AG04450 (cell line): Measurements from ENCODE around the gene BCKDHA. TPM values are rescaled to one million over a fixed set of nuclear protein-coding genes. Genes with fewer than 3 reads are reported as not detected.

Experiments used
- CTCF ChIA-PET: fragments of 300-600, 350-600 bp; formaldehyde crosslinking; extraction: SDS; loops from one replicate; lab custom pipeline; 2022; ENCODE audit warnings: antibody characterized with exemption, inconsistent platforms; lab: Charles Lee
- POLR2A ChIA-PET: fragments of 350-600 bp; formaldehyde crosslinking; extraction: SDS; loops from one replicate; lab custom pipeline; 2021; ENCODE audit warnings: antibody characterized with exemption, inconsistent platforms; lab: Yijun Ruan, JAX
- DNase-seq: peaks from one replicate; pipeline ENCODE4 v3.0.0-alpha.2; 2011; ENCODE audit warnings: low read depth, low spot score
- H3K27ac ChIP-seq: one replicate; pipeline ENCODE4 v1.5.1; 2012; ENCODE audit warnings: low read depth, low read length, control low read depth
- H3K27me3 ChIP-seq: one replicate; pipeline ENCODE4 v1.6.0; 2012; ENCODE audit warnings: low read length; ENCODE audit not compliant: control insufficient read depth, insufficient read depth
- H3K4me3 ChIP-seq: 2 replicates; pipeline ENCODE4 v1.5.1; 2011; ENCODE audit warnings: mild to moderate bottlenecking, low read depth, low read length, control low read depth
- H3K9me3 ChIP-seq: 2 replicates; pipeline ENCODE4 v1.5.1; 2012; ENCODE audit warnings: low read length; ENCODE audit not compliant: control insufficient read depth, insufficient read depth
- CTCF ChIP-seq: IDR thresholded peaks from 2 replicates; pipeline ENCODE4 v1.5.1; 2011; ENCODE audit warnings: low read depth, low read length, control low read depth, inconsistent platforms
- polyA plus RNA-seq: library from polyadenylated mRNA; depleted of rRNA; stranded (reverse); fragments of >200 nt; gene quantifications from 2 replicates; pipeline ENCODE4 v1.2.3, GENCODE V29; 2011

BCKDHA gene
- polyA plus RNA-seq, 1 experiment, result 15.3 TPM

GRCh38 chr19:41441321-41441945 is 43.8 kb downstream of the BCKDHA start:
- H3K9me3 ChIP-seq, result no peaks in the 10 kb centered on the region; the same call in 1 of the 2 replicates
- H3K27ac ChIP-seq, result no peak overlapping the region
- H3K4me3 ChIP-seq, result no peak overlapping the region
- CTCF ChIA-PET, result interaction anchor here (0.5 kb wide), 1 partner anchor 9 kb away, joined by 4 read pairs; no protein-coding TSS in a partner anchor
- no peak for DNase-seq
- TF ChIP-seq CTCF, result no peak
- POLR2A ChIA-PET, result no interaction called here
- H3K27me3 ChIP-seq, result peaks cover 4% of the 10 kb centered on the region

GRCh38 chr19:41442473-41443355 is 45.1 kb downstream of the BCKDHA start, which contains the start of gene ERICH4:
ERICH4 (plus strand) TSS chr19:41443156; CDS start chr19:41443170, 14 bp downstream.
- no peak within 1 kb of the TSS for H3K27ac ChIP-seq
- no peak for TF ChIP-seq CTCF
- H3K27me3 ChIP-seq, result peaks cover 8% of the 10 kb centered on the region
- ChIA-PET CTCF (no interaction called here), POLR2A (no interaction called here)
- H3K9me3 ChIP-seq, result no peaks in the 10 kb centered on the region; the same call in 1 of the 2 replicates
- H3K4me3 ChIP-seq, result no peak within 1 kb of the TSS
- DNase-seq, result no peak

GRCh38 chr19:41443813-41444455 is 46.3 kb downstream of the BCKDHA start:
- peaks cover 12% of the 10 kb centered on the region for H3K27me3 ChIP-seq
- CTCF ChIA-PET, result interaction anchor here (0.6 kb wide), 1 partner anchor 352 kb away, joined by 3 read pairs; no protein-coding TSS in a partner anchor
- no peak overlapping the region for H3K27ac ChIP-seq
- no peaks in the 10 kb centered on the region for H3K9me3 ChIP-seq
- POLR2A ChIA-PET, result no interaction called here
- TF ChIP-seq CTCF, result no peak
- no peak for DNase-seq
- H3K4me3 ChIP-seq, result no peak overlapping the region

GRCh38 chr19:41445575-41445974 is 48.0 kb downstream of the BCKDHA start:
- TF ChIP-seq CTCF, result no peak
- CTCF ChIA-PET, result interaction anchor here (6.2 kb wide), 1 partner anchor 125 kb away, joined by 75 read pairs; no protein-coding TSS in a partner anchor
- Histone ChIP-seq H3K4me3 (no peak overlapping the region), H3K27me3 (peaks cover 12% of the 10 kb centered on the region), H3K9me3 (no peaks in the 10 kb centered on the region), H3K27ac (no peak overlapping the region)
- no peak for DNase-seq
- POLR2A ChIA-PET, result no interaction called here
